GM18951 (cell line): ENCODE data around the gene PIP4K2C.
"Not testable (repeated sequence)": the region's sequence is repeated elsewhere in the genome, so short reads cannot be mapped to it uniquely, and the experiment has no call there.

Experiments
- POLR2A ChIP-seq: IDR thresholded peaks from 4 replicates; pipeline ENCODE4 v1.6.1; 2011; ENCODE audit warnings: mild to moderate bottlenecking; ENCODE audit not compliant: insufficient read length, insufficient read depth; ENCODE audit errors: extremely low read depth
- in situ Hi-C: fragments of 300-500 bp; cut with MboI; formaldehyde crosslinking; loops from one replicate; pipeline ENCODE4 v1.12.0; 2022; ENCODE audit warnings: low sequenced_read_pairs, mixed read lengths, inconsistent platforms; ENCODE audit not compliant: unreplicated experiment

Gene PIP4K2C

GRCh38 chr12:57640175-57641042 lies 49.4 kb downstream of the PIP4K2C start:
- in situ Hi-C loops = no loop called here
- TF ChIP-seq POLR2A = no peak

- no peak for TF ChIP-seq POLR2A
These were observed 50.9 kb downstream of the PIP4K2C start for GRCh38 chr12:57641699-57642442.

GRCh38 chr12:57645990-57646658 lies 55.1 kb downstream of the PIP4K2C start:
- in situ Hi-C loops = not testable (repeated sequence)

More at GRCh38 chr12:57641699-57642442, 50.9 kb downstream of the PIP4K2C start:
- in situ Hi-C loops = no loop called here

GRCh38 chr12:57646659-57647049 lies 55.7 kb downstream of the PIP4K2C start:
- in situ Hi-C loops = not testable (repeated sequence)
